Prostate gland (tissue), 2 donors: Measurements from ENCODE around the gene EIF4G3. TPM values are rescaled to one million over a fixed set of nuclear protein-coding genes. Genes with fewer than 3 reads are reported as not detected.
"Not testable (repeated sequence)": the region's sequence is repeated elsewhere in the genome, so short reads cannot be mapped to it uniquely, and the experiment has no call there.

Source experiments
- DNase-seq: peaks from one replicate; pipeline ENCODE4 v3.0.0-alpha.2; 2019; ENCODE audit warnings: low spot score
- H3K27ac ChIP-seq, 2 donors: fragments of 200-600 bp; sonication (generic); 2 replicates each; pipeline ENCODE4 v1.5.1; 2017 to 2019
- H3K27me3 ChIP-seq: fragments of 200-600 bp; sonication (generic); replicated peaks from 2 replicates; pipeline ENCODE4 v1.5.1; 2019; ENCODE audit not compliant: insufficient read depth
- H3K36me3 ChIP-seq, 2 donors: fragments of 200-600 bp; sonication (generic); 1 replicate in 1 of 2; 2 replicates in 1 of 2; pipeline versions ENCODE4 v1.5.1 to v1.8.1; 2017 to 2019
- H3K4me1 ChIP-seq: fragments of 200-600 bp; sonication (generic); replicated peaks from 2 replicates; pipeline ENCODE4 v1.5.1; 2019
- H3K4me3 ChIP-seq, 2 donors: fragments of 200-600 bp; sonication (generic); 2 replicates each; pipeline ENCODE4 v1.5.1; 2017 to 2019
- H3K9me3 ChIP-seq: fragments of 200-600 bp; sonication (generic); 2 replicates; pipeline ENCODE4 v1.5.1; 2017
- CTCF ChIP-seq, 4 experiments: fragments of 200-600 bp in 2 of 4; fragments of 450-650 bp in 2 of 4; sonication (generic) in 2 of 4; IDR thresholded peaks; 1 replicate in 3 of 4; 2 replicates in 1 of 4; pipeline ENCODE4 v1.5.1; 2016 to 2019; ENCODE audit warnings: antibody characterized with exemption in 4 of 4, mild to moderate bottlenecking in 2 of 4, moderate library complexity in 2 of 4
- POLR2A ChIP-seq: fragments of 450-650 bp; IDR thresholded peaks from one replicate; pipeline ENCODE4 v1.6.1; 2016; ENCODE audit warnings: antibody characterized with exemption, mild to moderate bottlenecking
- POLR2AphosphoS5 ChIP-seq: sonication (generic); formaldehyde crosslinking; IDR thresholded peaks from one replicate; pipeline ENCODE4 v1.6.1; 2017; ENCODE audit warnings: antibody characterized with exemption
- WGBS: methylation state at CpG from one replicate; pipeline ENCODE4 v1.1.5; 2018; 5-methylcytosine and 5-hydroxymethylcytosine counted together
- intact Hi-C: fragments of 100-400 bp; cut with DNase I; formaldehyde crosslinking; loops from one replicate; pipeline ENCODE4 v1.14.2; 2022
- total RNA-seq, 2 donors: library from RNA; depleted of rRNA; stranded (reverse); fragments of >200 nt; gene quantifications; one replicate each; pipeline ENCODE4 v1.1.0, GENCODE V29; 2016

EIF4G3 gene
- total RNA-seq, 2 donors from 2014 or later, result 28.3 to 81.1 TPM

- intact Hi-C loops, result no loop called here
- H3K27me3 ChIP-seq, result no peaks in the 10 kb centered on the region
- no peak overlapping the region for H3K4me3 ChIP-seq
- DNase-seq, result no peak
- H3K4me1 ChIP-seq, result no peaks in the 10 kb centered on the region
- no peak for TF ChIP-seq POLR2AphosphoS5
- no peak for TF ChIP-seq POLR2A
- no peak for TF ChIP-seq CTCF (IDR thresholded peaks at IDR 0.05)
- H3K36me3 ChIP-seq, result no peaks in the 10 kb centered on the region
- no peaks in the 10 kb centered on the region for H3K9me3 ChIP-seq
- H3K27ac ChIP-seq, result no peak overlapping the region
- 73% methylated on average over 3 of the region's 3 CpGs for WGBS
Observed at GRCh38 chr1:21058035-21058793, 118.5 kb downstream of the EIF4G3 start.

GRCh38 chr1:21053189-21053928 is 123.3 kb downstream of the EIF4G3 start:
- H3K9me3 ChIP-seq, H3K27ac ChIP-seq, H3K4me1 ChIP-seq, intact Hi-C loops, H3K36me3 ChIP-seq, DNase-seq, H3K4me3 ChIP-seq, H3K27me3 ChIP-seq: not testable (repeated sequence)
- no CpG with 5 or more reads among the region's 59 CpGs for WGBS

- DNase-seq, result no peak
- no peaks in the 10 kb centered on the region for H3K4me1 ChIP-seq
- no peaks in the 10 kb centered on the region for H3K36me3 ChIP-seq
- H3K27ac ChIP-seq, result no peak overlapping the region
- intact Hi-C loops, result no loop called here
- H3K4me3 ChIP-seq, result no peak overlapping the region
- TF ChIP-seq POLR2AphosphoS5 (no peak), POLR2A (no peak), CTCF (IDR thresholded peaks at IDR 0.05) (no peak)
- H3K9me3 ChIP-seq, result no peaks in the 10 kb centered on the region
- 90% methylated on average over 3 of the region's 3 CpGs for WGBS
- H3K27me3 ChIP-seq, result no peaks in the 10 kb centered on the region
Observed at GRCh38 chr1:21052034-21052433, 124.7 kb downstream of the EIF4G3 start.

GRCh38 chr1:21051177-21051825 is 125.4 kb downstream of the EIF4G3 start:
- H3K4me1 ChIP-seq, result no peaks in the 10 kb centered on the region
- intact Hi-C loops, result no loop called here
- no peak overlapping the region for H3K27ac ChIP-seq
- 95% methylated on average over 2 of the region's 2 CpGs for WGBS
- H3K27me3 ChIP-seq, result no peaks in the 10 kb centered on the region
- no peaks in the 10 kb centered on the region for H3K9me3 ChIP-seq
- DNase-seq, result no peak
- TF ChIP-seq POLR2A (no peak), CTCF (IDR thresholded peaks at IDR 0.05) (no peak), POLR2AphosphoS5 (no peak)
- H3K36me3 ChIP-seq, result no peaks in the 10 kb centered on the region
- H3K4me3 ChIP-seq, result no peak overlapping the region

GRCh38 chr1:21050031-21050430 is 126.7 kb downstream of the EIF4G3 start:
- DNase-seq, result no peak
- H3K36me3 ChIP-seq, result no peaks in the 10 kb centered on the region
- intact Hi-C loops, result no loop called here

More at GRCh38 chr1:21050031-21050430, 126.7 kb downstream of the EIF4G3 start:
- Histone ChIP-seq H3K4me1 (no peaks in the 10 kb centered on the region), H3K4me3 (no peak overlapping the region), H3K27me3 (no peaks in the 10 kb centered on the region), H3K27ac (no peak overlapping the region), H3K9me3 (no peaks in the 10 kb centered on the region)
- 28% methylated on average over 4 of the region's 4 CpGs for WGBS
- no peak for TF ChIP-seq POLR2A
- TF ChIP-seq POLR2AphosphoS5, result peak; percentile 75
- TF ChIP-seq CTCF (IDR thresholded peaks at IDR 0.05), result no peak
